PC-3 (cell line): ENCODE results near the gene ABCA3. TPM values are rescaled to one million over a fixed set of nuclear protein-coding genes. Genes with fewer than 3 reads are reported as not detected.

Source experiments
- ATAC-seq: fragments of 200-7000 bp; cut with Tn5 transposase; 2 replicates; pipeline ENCODE4 v1.9.1; 2020; ENCODE audit warnings: mild to moderate bottlenecking, moderate library complexity
- BruUV-seq: library from RNA; stranded (reverse); fragments of 400-500 nt; replicated peaks from 2 replicates; lab custom pipeline; 2021; lab: Mats Ljungman, UMichigan
- CTCF ChIA-PET: fragments of 300-600 bp; sonication (Branson Sonifier 250); formaldehyde crosslinking; loops from one replicate; lab custom pipeline; 2022; ENCODE audit warnings: antibody characterized with exemption; lab: Charles Lee
- POLR2A ChIA-PET: fragments of 300-600 bp; sonication (Branson Sonifier 250); formaldehyde crosslinking; loops from one replicate; lab custom pipeline; 2022; ENCODE audit warnings: antibody characterized with exemption; ENCODE audit not compliant: unreplicated experiment; lab: Charles Lee
- DNase-seq: peaks from one replicate; pipeline ENCODE4 v3.0.0-alpha.2; 2015
- H2AFZ ChIP-seq: fragments of 300-600 bp; sonication (generic); 2 replicates; pipeline ENCODE4 v1.6.0; 2016; ENCODE audit warnings: antibody characterized with exemption, low read length
- H3F3A ChIP-seq: fragments of 300-600 bp; sonication (generic); one replicate; pipeline ENCODE4 v1.6.0; 2017; ENCODE audit warnings: antibody characterized with exemption, low read length, control low read depth, mild to moderate bottlenecking; ENCODE audit not compliant: unreplicated experiment
- H3K27ac ChIP-seq: fragments of 300-600 bp; sonication (generic); 2 replicates; pipeline ENCODE4 v1.5.1; 2016; ENCODE audit warnings: mild to moderate bottlenecking, low read length
- H3K27me3 ChIP-seq: fragments of 300-600 bp; sonication (generic); 2 replicates; pipeline ENCODE4 v1.6.1; 2016; ENCODE audit warnings: low read length, mixed read lengths
- H3K36me3 ChIP-seq: fragments of 300-600 bp; sonication (generic); 2 replicates; pipeline ENCODE4 v1.6.1; 2016; ENCODE audit warnings: low read depth, mixed run types, low read length, mixed read lengths
- H3K4me1 ChIP-seq: fragments of 300-600 bp; sonication (generic); 2 replicates; pipeline ENCODE4 v1.5.1; 2016; ENCODE audit warnings: low read length; ENCODE audit not compliant: insufficient read depth
- H3K4me2 ChIP-seq: fragments of 300-600 bp; sonication (generic); 2 replicates; pipeline ENCODE4 v1.6.0; 2016; ENCODE audit warnings: low read length
- H3K4me3 ChIP-seq: fragments of 300-600 bp; sonication (generic); 2 replicates; pipeline ENCODE4 v1.5.1; 2016; ENCODE audit warnings: mild to moderate bottlenecking, low read length, mixed read lengths
- H3K79me2 ChIP-seq: fragments of 300-600 bp; sonication (generic); 2 replicates; pipeline ENCODE4 v1.6.1; 2017; ENCODE audit warnings: low read length, mixed read lengths
- H3K9ac ChIP-seq: fragments of 300-600 bp; sonication (generic); 2 replicates; pipeline ENCODE4 v1.6.0; 2016; ENCODE audit warnings: mild to moderate bottlenecking, low read length
- H3K9me2 ChIP-seq: fragments of 300-600 bp; sonication (generic); replicated peaks from 2 replicates; pipeline ENCODE4 v1.6.1; 2016; ENCODE audit warnings: mixed run types, low read length, mixed read lengths
- H3K9me3 ChIP-seq: fragments of 300-600 bp; sonication (generic); 2 replicates; pipeline ENCODE4 v1.6.1; 2016; ENCODE audit warnings: low read length, mixed read lengths
- H4K20me1 ChIP-seq: fragments of 300-600 bp; sonication (generic); 2 replicates; pipeline ENCODE4 v1.6.1; 2016; ENCODE audit warnings: low read length, mixed read lengths
- CTCF ChIP-seq: fragments of 300-600 bp; sonication (generic); conservative IDR thresholded peaks from 2 replicates; pipeline ENCODE4 v1.5.1; 2017; ENCODE audit warnings: antibody characterized with exemption, low read depth, mild to moderate bottlenecking, low read length
- EZH2 ChIP-seq: fragments of 300-600 bp; sonication (generic); IDR thresholded peaks from one replicate; pipeline ENCODE4 v1.6.1; 2017; ENCODE audit warnings: antibody characterized with exemption, mild to moderate bottlenecking, low read length; ENCODE audit not compliant: unreplicated experiment
- EZH2phosphoT487 ChIP-seq: fragments of 300-600 bp; sonication (generic); IDR thresholded peaks from 2 replicates; pipeline ENCODE4 v1.6.1; 2018; ENCODE audit warnings: mild to moderate bottlenecking, antibody characterized with exemption, low read length, borderline replicate concordance
- intact Hi-C: fragments of 100-400 bp; cut with micrococcal nuclease; formaldehyde crosslinking; loops from 2 replicates; pipeline ENCODE4 v1.9.0; 2023
- total RNA-seq: library from RNA; depleted of rRNA; stranded (reverse); fragments of >200 nt; gene quantifications from 2 replicates; pipeline ENCODE4 v1.2.3, GENCODE V29; 2014

The ABCA3 gene
- total RNA-seq, 1 experiment from 2014 or later, result 11.0 TPM

GRCh38 chr16:2287916-2288547 is 52.5 kb downstream of the ABCA3 start:
- no peaks in the 10 kb centered on the region for H3K36me3 ChIP-seq
- no peak overlapping the region for H3K4me2 ChIP-seq
- H3K4me3 ChIP-seq, result no peak overlapping the region
- H3K9me2 ChIP-seq, result no peaks in the 10 kb centered on the region
- TF ChIP-seq CTCF (no peak), EZH2 (no peak), EZH2phosphoT487 (no peak)
- no TSS peak for BruUV-seq
- POLR2A ChIA-PET, result interaction anchor here (0.6 kb wide), 1 partner anchor 76 kb away, joined by 19 read pairs; no protein-coding TSS in a partner anchor
- no peaks in the 10 kb centered on the region for H3K9me3 ChIP-seq
- DNase-seq (no peak), ATAC-seq (no peak)
- CTCF ChIA-PET, result interaction anchor here (0.5 kb wide), 1 partner anchor 460 kb away, joined by 5 read pairs; no protein-coding TSS in a partner anchor
- intact Hi-C loops, result no loop called here
- no peak overlapping the region for H3K27ac ChIP-seq
- no peaks in the 10 kb centered on the region for H3F3A ChIP-seq
- no peak overlapping the region for H3K9ac ChIP-seq
- H3K27me3 ChIP-seq, result no peaks in the 10 kb centered on the region
- no peak overlapping the region for H2AFZ ChIP-seq
- no peaks in the 10 kb centered on the region for H4K20me1 ChIP-seq
- no peaks in the 10 kb centered on the region for H3K79me2 ChIP-seq
- H3K4me1 ChIP-seq, result no peaks in the 10 kb centered on the region

DNA sequence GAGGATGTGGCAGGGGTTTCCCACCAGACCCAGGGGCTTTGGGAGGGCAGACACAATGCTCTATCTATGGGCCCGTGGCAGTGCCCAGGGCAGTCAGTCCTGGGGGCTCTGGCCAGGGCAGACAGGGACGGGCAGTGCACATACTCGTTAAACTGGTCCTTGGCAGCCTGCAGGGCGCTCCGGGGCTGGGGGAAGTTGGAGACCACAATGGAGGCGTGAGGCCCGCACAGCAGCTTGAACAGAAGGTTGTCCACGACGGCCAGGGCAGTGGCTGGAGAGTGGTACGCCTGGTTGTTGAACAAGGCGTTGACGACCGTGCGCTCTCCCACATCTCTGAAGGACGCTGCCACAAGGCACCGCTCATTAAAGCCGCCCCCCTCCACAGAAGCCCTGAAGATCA is 54.0 kb downstream of the ABCA3 start:
- ChIA-PET POLR2A (no interaction called here), CTCF (no interaction called here)
- no TSS peak for BruUV-seq

More for the DNA sequence above, 54.0 kb downstream of the ABCA3 start:
- no peaks in the 10 kb centered on the region for H3K9me3 ChIP-seq
- no peak overlapping the region for H3K27ac ChIP-seq
- no peaks in the 10 kb centered on the region for H3K79me2 ChIP-seq
- no peak overlapping the region for H2AFZ ChIP-seq
- H3K9me2 ChIP-seq, result no peaks in the 10 kb centered on the region
- intact Hi-C loops, result no loop called here
- no peaks in the 10 kb centered on the region for H3K36me3 ChIP-seq
- TF ChIP-seq EZH2 (no peak), CTCF (no peak), EZH2phosphoT487 (no peak)
- no peak overlapping the region for H3K9ac ChIP-seq
- no peaks in the 10 kb centered on the region for H3K27me3 ChIP-seq
- no peaks in the 10 kb centered on the region for H4K20me1 ChIP-seq
- no peak overlapping the region for H3K4me3 ChIP-seq
- H3K4me1 ChIP-seq, result no peaks in the 10 kb centered on the region
- DNase-seq (no peak), ATAC-seq (no peak)
- no peak overlapping the region for H3K4me2 ChIP-seq
- H3F3A ChIP-seq, result no peaks in the 10 kb centered on the region
